Measurements from ENCODE around the gene RNU4-1.

DNA sequence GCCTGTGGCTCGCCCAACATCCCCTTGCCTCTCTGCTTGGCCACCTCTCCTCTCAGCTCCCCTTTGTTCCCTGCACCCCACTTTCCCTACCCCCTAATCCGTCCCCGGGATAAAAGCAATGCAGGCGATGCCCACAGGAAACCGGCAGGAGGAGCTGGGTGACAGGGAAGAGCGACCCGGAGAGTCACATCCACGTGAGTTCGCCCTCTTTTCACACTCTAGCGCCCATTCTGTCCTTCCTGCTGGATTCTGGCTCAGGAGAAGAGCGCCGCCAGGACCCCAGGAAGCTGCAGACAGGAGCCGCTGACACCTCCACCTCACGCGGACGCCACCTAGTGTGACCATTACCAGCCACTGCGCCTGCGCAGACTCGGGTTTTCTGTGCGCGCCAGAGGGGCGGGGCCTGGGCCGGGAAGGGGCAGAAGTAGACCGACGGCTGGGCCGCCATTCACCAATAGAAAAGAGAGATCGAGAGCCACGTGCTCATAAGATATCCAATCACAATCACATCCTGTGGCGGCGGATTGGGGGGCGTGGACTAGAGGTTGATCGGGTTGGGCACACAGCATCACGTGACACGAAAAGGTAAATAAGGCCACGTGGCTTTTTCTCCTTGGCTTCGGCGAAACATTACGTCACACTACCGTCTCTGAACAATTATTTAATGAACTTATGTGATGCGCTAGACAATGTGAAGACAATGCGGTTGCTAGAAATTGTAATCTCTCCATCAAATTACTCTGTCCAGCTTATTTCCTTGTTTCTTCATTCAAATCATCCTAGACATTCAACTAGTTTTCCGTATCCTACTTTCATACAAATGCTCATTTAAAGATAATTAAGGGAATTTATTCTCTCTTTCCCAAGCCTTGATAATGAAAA lies 24.4 kb upstream of the RNU4-1 start:
- TF ChIP-seq, protein P1, sequence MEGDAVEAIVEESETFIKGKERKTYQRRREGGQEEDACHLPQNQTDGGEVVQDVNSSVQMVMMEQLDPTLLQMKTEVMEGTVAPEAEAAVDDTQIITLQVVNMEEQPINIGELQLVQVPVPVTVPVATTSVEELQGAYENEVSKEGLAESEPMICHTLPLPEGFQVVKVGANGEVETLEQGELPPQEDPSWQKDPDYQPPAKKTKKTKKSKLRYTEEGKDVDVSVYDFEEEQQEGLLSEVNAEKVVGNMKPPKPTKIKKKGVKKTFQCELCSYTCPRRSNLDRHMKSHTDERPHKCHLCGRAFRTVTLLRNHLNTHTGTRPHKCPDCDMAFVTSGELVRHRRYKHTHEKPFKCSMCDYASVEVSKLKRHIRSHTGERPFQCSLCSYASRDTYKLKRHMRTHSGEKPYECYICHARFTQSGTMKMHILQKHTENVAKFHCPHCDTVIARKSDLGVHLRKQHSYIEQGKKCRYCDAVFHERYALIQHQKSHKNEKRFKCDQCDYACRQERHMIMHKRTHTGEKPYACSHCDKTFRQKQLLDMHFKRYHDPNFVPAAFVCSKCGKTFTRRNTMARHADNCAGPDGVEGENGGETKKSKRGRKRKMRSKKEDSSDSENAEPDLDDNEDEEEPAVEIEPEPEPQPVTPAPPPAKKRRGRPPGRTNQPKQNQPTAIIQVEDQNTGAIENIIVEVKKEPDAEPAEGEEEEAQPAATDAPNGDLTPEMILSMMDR (IDR thresholded peaks at IDR 0.05; ENCODE audit: poor library complexity, severe bottlenecking) = peak; percentile 95
- peak; percentile 88 for TF ChIP-seq MXI1 (conservative IDR thresholded peaks at IDR 0.05; ENCODE audit: poor library complexity, severe bottlenecking)

Data from neural cell (in vitro differentiated cells).